Measurements from ENCODE around the gene CREB3L2. TPM values are rescaled to one million over a fixed set of nuclear protein-coding genes. Genes with fewer than 3 reads are reported as not detected.
"Not testable (repeated sequence)": the region's sequence is repeated elsewhere in the genome, so short reads cannot be mapped to it uniquely, and the experiment has no call there.

Gene CREB3L2
- total RNA-seq, 1 donor from 2014 or later = 103 TPM

- intact Hi-C loops (cut with DNase I) = no loop called here
- DNase-seq (ENCODE audit: low spot score) (no peak), ATAC-seq (no peak)
These were observed 157.0 kb downstream of the CREB3L2 start for GRCh38 chr7:137844677-137845425.

DNA sequence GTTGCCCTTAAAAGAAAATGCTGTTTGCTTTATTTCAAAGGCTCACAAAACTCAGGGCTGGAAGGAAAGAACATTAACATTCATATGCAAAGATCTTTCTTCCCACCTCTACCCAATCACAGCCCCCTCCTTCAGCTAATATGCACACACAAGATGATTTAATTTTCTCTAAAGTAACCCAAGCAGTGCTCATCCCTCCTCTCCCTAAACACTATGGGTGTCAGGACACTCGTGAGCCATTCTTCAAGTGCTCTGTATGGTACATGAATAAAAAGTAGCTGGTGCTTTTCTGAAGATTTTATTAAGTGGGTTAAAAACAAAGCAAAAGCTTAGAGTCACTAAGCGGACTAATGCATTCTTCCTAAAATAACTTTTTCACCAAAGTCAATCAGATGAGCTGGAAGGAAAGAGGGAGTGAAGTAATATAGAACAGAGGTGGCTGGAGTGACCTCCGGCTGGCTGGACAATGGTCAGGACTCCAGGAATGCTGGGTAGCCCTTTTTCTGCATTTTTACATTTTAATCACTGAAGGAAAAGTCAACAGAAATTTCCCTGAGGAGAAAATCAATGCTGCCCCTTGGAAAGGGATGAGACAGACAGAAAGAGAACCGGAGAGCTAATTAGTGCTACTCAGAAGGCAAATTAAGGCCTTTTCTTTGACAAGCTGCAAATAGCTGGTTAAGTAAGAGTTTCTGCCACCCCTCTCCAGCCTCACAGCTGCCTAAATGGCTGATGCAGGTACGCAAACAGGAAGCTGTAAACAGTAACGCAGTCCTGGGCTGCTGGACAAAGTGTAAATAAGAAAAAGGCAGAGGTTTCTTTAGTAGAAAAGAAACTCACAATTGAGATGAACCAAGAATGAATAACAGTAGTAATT lies 161.7 kb downstream of the CREB3L2 start:
- ATAC-seq = no peak
- intact Hi-C loops (cut with DNase I) = no loop called here
- no peak for DNase-seq (ENCODE audit: low spot score)

GRCh38 chr7:137838706-137839315 lies 163.1 kb downstream of the CREB3L2 start:
- intact Hi-C loops (cut with DNase I) = no loop called here
- ATAC-seq (no peak), DNase-seq (ENCODE audit: low spot score) (no peak)

GRCh38 chr7:137836541-137836940 lies 165.3 kb downstream of the CREB3L2 start:
- ATAC-seq = no peak
- DNase-seq (ENCODE audit: low spot score) = no peak
- intact Hi-C loops (cut with DNase I) = no loop called here

DNA sequence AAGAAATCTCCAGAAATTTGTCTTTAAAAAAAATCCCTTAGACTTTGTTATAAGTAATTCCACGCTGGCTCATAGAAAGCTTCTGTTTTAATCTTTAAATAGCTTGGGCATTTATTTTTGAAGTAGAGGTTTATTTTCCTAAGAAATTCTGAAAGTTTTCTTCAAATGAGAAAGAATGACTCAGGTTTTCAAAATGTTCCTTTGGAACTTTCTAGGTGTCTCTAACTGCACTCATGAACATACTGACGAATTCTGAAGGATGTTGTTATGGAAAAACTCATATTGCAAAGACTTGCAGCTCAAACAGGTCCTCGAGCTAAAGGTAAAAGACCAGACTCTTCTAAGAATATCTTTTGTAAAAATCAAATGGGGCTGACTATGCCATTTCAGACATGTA lies 165.8 kb downstream of the CREB3L2 start:
- intact Hi-C loops (cut with DNase I) = no loop called here
- no peak for ATAC-seq

DNA sequence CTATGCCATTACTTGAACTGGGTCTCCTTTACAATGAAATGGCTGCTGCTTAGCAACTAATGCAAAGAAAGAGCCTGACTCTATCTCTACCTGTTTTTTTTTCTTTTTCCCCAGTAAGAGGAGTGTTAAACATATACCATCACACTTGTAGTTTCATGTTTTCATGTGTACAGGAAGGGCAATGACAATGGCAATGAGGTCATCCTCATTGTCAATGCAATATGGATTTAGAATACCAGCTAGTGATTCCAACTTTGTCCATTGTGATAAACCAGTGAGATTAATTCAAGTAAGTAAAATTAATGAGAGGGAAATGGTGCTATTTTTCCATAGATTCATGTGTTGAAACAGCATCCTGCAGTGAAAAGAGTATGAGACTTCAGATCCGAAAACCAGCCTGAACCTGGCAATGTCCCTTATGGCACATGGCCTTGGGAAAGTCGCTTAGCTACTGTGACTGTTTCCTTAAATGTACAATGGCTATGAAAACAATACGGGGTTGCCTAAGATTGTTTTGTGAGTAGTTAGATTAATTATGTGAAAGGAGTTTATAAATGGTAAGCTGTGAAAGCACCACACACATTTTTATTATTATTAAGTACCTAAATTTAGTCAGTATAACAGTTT lies 166.3 kb downstream of the CREB3L2 start:
- no peak for ATAC-seq
- no peak for DNase-seq (ENCODE audit: low spot score)
- intact Hi-C loops (cut with DNase I) = no loop called here

More for the DNA sequence above, 165.8 kb downstream of the CREB3L2 start:
- no peak for DNase-seq (ENCODE audit: low spot score)

DNA sequence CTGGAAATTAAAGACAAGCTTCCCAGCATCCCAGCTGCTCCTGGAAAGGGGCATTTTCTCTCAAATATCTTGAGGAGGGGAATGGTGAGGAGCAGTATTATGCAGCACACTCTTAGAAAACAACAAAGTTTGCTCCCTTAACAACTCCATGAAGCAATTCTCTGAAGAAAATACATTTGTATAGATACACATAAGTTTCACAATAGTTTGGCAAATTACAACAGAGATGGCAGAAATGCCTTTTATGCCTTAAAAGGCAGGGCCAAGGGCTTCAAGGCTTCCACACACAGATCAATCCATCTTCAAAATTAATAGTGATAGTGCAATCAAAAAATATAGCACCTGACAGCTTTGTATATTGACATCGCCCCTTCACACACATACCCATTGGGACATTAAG lies 167.3 kb downstream of the CREB3L2 start:
- intact Hi-C loops (cut with DNase I) = no loop called here

GRCh38 chr7:137832990-137833389 lies 168.9 kb downstream of the CREB3L2 start:
- ATAC-seq; intact Hi-C loops (cut with DNase I); DNase-seq (ENCODE audit: low spot score): not testable (repeated sequence)

More for the DNA sequence above, 167.3 kb downstream of the CREB3L2 start:
- ATAC-seq = no peak
- no peak for DNase-seq (ENCODE audit: low spot score)

DNA sequence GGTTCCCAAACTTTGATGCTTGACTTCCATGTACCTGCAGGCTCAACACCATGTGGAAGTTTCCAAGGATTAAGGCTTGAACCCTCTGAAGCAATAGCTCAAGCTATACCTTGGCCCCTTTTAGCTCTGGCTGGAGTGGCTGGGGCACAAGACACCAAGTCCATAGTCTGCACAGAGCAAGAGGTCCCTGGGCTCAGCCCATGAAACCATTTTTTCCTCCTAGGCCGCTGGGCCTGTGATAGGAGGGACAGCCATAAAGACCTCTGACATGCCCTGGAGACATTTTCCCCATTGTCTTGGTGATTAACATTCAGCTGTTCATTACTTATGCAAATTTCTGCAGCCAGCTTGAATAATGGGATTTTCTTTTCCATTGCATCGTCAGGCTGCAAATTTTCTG lies 169.5 kb downstream of the CREB3L2 start:
- no peak for DNase-seq (ENCODE audit: low spot score)
- intact Hi-C loops (cut with DNase I) = no loop called here
- no peak for ATAC-seq

- DNase-seq (ENCODE audit: low spot score); intact Hi-C loops (cut with DNase I); ATAC-seq: not testable (repeated sequence)
These were observed 170.3 kb downstream of the CREB3L2 start for GRCh38 chr7:137831555-137831954.

DNA sequence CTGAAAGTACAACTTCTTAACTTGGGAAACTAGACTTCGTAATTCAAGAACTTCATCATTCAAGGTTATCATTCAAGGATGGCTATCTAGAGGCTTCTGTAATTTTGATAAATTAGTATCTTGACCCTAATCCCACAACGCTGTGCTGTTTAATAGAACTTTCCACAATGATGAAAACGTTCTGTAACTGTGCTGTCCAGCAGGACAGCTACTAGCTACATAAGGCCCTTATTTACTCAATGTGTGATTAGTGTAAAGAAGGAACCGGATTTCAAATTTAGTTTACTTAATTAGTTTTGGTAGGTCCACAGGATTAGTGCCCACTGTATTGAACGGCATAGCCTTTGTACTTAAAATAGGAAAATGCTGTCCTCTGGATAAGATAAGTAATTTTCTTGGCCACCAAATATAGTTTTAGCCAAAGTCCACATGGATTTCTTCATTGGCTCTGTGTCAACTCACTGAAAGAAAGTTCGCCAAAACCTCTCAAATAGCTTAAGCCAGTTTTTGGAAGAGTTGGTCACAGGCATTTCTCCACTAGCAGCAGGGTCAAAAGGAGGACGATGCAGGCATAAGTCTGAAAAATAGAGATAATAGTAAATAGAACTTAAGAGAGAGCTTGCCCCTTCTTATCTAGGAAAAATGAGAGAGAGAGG lies 172.4 kb downstream of the CREB3L2 start:
- no peak for DNase-seq (ENCODE audit: low spot score)
- peak; percentile 41 for ATAC-seq
- intact Hi-C loops (cut with DNase I) = no loop called here

DNA sequence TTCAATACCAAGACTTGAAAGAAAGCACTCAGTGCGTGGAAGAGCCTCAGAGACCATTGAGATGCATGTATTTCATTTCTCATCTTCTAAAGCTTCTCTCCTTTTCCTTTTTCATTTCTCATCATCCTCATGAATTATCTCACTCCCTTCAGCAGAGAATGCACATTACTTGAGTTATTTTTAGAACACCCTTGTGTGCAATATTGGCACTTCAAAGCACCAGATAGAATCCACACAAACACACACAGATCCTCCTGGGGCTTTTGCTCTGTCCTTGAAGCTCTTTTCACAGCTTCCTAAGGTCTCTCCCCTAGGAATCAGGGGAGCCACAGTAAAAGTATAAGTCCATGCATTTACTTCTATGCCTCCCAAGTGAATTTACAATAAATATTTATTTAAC lies 173.4 kb downstream of the CREB3L2 start:
- intact Hi-C loops (cut with DNase I) = no loop called here
- no peak for ATAC-seq
- no peak for DNase-seq (ENCODE audit: low spot score)

DNA sequence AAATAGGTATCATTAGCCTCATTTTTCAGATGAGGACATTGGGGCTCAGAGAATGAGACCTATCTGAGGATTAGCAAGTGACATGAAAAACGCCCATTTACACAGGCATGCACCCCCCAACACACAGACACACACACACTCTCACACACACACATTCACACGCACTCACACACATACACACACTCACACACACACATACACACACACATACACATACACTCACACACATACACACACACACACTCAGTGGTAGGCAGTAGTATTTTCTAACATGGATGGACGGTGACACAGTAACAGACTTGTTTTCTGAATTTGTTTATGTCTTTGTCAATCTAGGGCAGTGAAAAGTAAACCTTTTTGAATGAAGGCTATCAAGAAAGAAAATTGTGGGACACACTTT lies 176.4 kb downstream of the CREB3L2 start:
- ATAC-seq = no peak
- no peak for DNase-seq (ENCODE audit: low spot score)
- intact Hi-C loops (cut with DNase I) = no loop called here

Other genes starting within 250 kb of the CREB3L2 start
- gene DGKI, start 155.1 kb downstream of the CREB3L2 start, total RNA-seq = 2.3 TPM
- not detected for gene AKR1D1, start 74.4 kb upstream of the CREB3L2 start, total RNA-seq

All from sciatic nerve (tissue), 2 donors.